ENCODE data around the gene WDR5. TPM values are rescaled to one million over a fixed set of nuclear protein-coding genes. Genes with fewer than 3 reads are reported as not detected.

The WDR5 gene
- total and polyA plus RNA-seq, 9 donors = 8.7 to 33.5 (median 28.4) TPM

DNA sequence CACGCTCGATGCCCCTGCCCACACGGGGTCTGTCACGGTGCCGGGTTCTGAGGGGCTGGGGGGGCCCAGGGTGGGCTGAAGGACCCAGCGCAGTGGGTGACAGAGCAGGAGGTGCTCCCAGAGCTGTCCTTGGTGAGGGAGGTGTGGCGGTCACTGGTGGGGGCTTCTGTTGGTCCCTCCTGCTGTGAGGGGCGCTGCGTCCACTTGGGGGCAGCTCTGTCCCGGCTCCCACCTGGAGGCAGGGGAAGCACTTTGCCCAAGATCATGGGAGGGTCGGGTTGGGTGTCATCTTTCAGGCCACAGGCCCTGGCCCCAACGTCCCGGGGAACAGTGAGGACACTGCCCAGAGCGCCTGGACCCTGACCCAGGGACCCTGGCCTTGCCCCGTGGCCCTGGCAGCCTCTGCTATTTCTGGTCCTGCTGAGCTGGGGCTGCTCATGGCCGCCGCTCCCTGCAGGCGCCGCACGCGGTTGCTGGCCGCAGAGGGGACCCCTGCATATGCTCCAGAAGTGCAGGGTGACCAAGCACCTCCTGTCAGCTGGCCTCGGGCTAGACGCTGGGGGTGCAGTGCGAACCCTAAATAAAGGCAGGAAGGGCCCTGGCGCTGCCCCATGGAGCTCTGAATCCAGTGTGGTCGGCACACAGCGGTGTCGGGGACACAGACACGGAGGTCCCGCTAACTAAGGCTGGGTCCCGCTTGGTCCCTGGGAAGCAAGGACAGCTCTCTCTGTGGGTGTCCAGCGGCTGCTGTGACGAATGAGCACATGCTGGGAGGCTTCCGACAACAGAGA lies 40.1 kb downstream of the WDR5 start:
- H3K27me3 ChIP-seq = no peaks in the 10 kb centered on the region
- no peaks in the 10 kb centered on the region for H3K9me3 ChIP-seq
- TF ChIP-seq, protein P1, sequence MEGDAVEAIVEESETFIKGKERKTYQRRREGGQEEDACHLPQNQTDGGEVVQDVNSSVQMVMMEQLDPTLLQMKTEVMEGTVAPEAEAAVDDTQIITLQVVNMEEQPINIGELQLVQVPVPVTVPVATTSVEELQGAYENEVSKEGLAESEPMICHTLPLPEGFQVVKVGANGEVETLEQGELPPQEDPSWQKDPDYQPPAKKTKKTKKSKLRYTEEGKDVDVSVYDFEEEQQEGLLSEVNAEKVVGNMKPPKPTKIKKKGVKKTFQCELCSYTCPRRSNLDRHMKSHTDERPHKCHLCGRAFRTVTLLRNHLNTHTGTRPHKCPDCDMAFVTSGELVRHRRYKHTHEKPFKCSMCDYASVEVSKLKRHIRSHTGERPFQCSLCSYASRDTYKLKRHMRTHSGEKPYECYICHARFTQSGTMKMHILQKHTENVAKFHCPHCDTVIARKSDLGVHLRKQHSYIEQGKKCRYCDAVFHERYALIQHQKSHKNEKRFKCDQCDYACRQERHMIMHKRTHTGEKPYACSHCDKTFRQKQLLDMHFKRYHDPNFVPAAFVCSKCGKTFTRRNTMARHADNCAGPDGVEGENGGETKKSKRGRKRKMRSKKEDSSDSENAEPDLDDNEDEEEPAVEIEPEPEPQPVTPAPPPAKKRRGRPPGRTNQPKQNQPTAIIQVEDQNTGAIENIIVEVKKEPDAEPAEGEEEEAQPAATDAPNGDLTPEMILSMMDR (IDR thresholded peaks at IDR 0.05) = peak in 2 of 3 donors; percentile 41 to 44
- no peak for TF ChIP-seq POLR2A (IDR thresholded peaks at IDR 0.05)
- no peak for TF ChIP-seq EP300 (IDR thresholded peaks at IDR 0.05)
- H3K4me3 ChIP-seq = no peak overlapping the region
- H3K4me1 ChIP-seq (ENCODE audit: insufficient read depth) = peaks cover 31% of the 10 kb centered on the region
- peak in 3 of 5 donors; percentile 61 to 71 (median 64) for DNase-seq
- no peak overlapping the region for H3K27ac ChIP-seq
- intact Hi-C loops (cut with DNase I) = loop anchor here in 2 of 4 donors (10.0 kb wide), 2 partner anchors 469 to 559 kb away; partner anchors contain the start of gene COL5A1 (in 2 of the 2)
- 20 to 42% (median 32%) methylated on average over 28 to 35 of the region's 35 CpGs for WGBS, 3 donors
- H3K36me3 ChIP-seq = no peaks in the 10 kb centered on the region

DNA sequence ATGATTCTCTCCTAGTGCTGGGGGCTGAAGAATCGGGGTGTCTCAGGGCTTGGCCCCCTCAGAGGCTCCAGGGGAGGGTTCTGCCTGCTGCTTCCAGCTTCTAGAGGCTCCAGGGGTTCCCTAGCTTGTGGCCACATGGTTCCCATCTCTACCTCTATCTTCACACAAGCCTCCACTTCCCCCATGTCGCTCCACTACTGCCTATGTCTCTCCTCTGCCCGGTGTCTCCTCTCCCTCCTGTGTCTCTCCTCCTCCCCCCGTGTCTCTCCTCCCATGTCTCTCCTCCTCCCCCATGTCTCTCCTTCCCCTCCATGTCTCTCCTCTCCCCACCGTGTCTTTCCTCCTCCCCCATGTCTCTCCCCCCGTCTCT lies 40.7 kb downstream of the WDR5 start:
- intact Hi-C loops (cut with DNase I) = loop anchor here in 2 of 4 donors (10.0 kb wide), 2 partner anchors 468 to 558 kb away; partner anchors contain the start of gene COL5A1 (in 2 of the 2)

DNA sequence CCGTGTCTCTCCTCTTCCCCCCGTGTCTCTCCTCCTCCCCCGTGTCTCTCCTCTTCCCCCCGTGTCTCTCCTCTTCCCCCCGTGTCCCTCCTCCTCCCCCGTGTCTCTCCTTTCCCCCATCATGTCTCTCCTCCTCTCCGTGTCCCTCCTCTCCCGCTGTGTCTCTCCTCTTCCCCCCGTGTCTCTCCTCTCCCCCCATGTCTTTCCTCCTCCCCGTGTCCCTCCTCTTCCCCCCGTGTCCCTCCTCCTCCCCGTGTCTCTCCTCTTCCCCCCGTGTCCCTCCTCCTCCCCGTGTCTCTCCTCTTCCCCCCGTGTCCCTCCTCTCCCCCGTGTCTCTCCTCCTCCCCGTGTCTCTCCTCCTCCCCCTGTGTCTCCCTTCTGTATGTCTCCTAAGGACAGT lies 41.3 kb downstream of the WDR5 start:
- no peak for DNase-seq
- H3K4me3 ChIP-seq = no peak overlapping the region
- H3K36me3 ChIP-seq = no peaks in the 10 kb centered on the region
- TF ChIP-seq EP300 (IDR thresholded peaks at IDR 0.05) (no peak), POLR2A (IDR thresholded peaks at IDR 0.05) (no peak)
- TF ChIP-seq, protein P1 (IDR thresholded peaks at IDR 0.05) = no peak
- intact Hi-C loops (cut with DNase I) = loop anchor here in 2 of 4 donors (10.0 kb wide), 2 partner anchors 468 to 558 kb away; partner anchors contain the start of gene COL5A1 (in 2 of the 2)
- no peaks in the 10 kb centered on the region for H3K27me3 ChIP-seq
- WGBS, 3 donors = 43 to 100% (median 50%) methylated on average over 1 to 17 of the region's 17 CpGs
- H3K9me3 ChIP-seq = no peaks in the 10 kb centered on the region
- peaks cover 31% of the 10 kb centered on the region for H3K4me1 ChIP-seq (ENCODE audit: insufficient read depth)
- H3K27ac ChIP-seq = no peak overlapping the region

More for the DNA sequence above, 40.7 kb downstream of the WDR5 start:
- DNase-seq = no peak
- Histone ChIP-seq H3K9me3 (no peaks in the 10 kb centered on the region), H3K4me1 (ENCODE audit: insufficient read depth) (peaks cover 31% of the 10 kb centered on the region), H3K27ac (no peak overlapping the region), H3K4me3 (no peak overlapping the region), H3K36me3 (no peaks in the 10 kb centered on the region), H3K27me3 (no peaks in the 10 kb centered on the region)
- TF ChIP-seq EP300 (IDR thresholded peaks at IDR 0.05) (no peak), POLR2A (IDR thresholded peaks at IDR 0.05) (no peak)
- TF ChIP-seq, protein P1 (IDR thresholded peaks at IDR 0.05) = no peak
- 22 to 46% (median 29%) methylated on average over 6 of the region's 6 CpGs for WGBS, 3 donors

DNA sequence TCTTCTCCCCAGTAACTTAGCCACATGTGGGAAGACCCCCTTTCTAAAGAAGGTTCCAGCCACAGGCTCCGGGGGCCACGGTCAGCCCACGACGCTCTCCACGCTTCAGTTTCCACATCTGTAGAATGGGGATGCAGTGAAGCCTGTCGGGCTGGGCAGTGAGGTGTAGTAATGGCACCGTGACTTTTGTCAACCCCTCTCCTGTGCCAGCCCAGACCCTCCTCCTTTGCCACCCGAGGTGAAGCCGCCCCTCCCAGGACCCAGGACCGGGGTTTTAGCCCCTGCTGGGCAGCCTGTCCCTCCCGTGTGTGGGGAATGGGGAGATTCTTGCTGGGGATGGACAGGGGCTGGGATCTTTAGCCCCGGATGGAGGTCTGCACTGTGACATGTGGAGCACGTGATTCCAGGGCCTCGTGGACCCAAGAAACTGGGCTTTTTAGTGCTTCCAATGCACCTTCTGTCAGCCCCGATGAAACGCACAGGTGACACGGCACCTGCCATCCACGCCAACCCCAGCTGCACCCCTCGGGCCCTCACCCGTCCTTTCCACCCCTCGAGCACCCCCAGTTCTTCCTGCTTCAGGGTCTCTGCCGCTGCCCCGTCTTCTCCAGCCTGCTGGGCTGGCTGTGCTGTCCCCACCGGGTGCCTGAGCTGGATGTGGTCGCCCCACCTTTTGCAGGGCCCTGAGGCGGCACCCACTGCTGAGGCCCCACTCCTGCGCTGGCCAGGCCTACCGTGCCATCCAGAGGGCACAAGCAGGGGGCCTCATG lies 41.9 kb downstream of the WDR5 start:
- H3K4me1 ChIP-seq (ENCODE audit: insufficient read depth) = peaks cover 25% of the 10 kb centered on the region
- DNase-seq = peak in 4 of 5 donors; percentile 12 to 50 (median 39)
- WGBS, 3 donors = 89 to 92% (median 90%) methylated on average over 25 to 28 of the region's 28 CpGs
- no peak overlapping the region for H3K4me3 ChIP-seq
- H3K36me3 ChIP-seq = no peaks in the 10 kb centered on the region
- no peaks in the 10 kb centered on the region for H3K27me3 ChIP-seq
- intact Hi-C loops (cut with DNase I) = loop anchor here in 2 of 4 donors (10.0 kb wide), 2 partner anchors 467 to 557 kb away; partner anchors contain the start of gene COL5A1 (in 2 of the 2)
- peak overlapping the region in 1 of 2 donors; percentile 69 for H3K27ac ChIP-seq
- no peaks in the 10 kb centered on the region for H3K9me3 ChIP-seq
- TF ChIP-seq, protein P1 (IDR thresholded peaks at IDR 0.05) = no peak
- TF ChIP-seq POLR2A (IDR thresholded peaks at IDR 0.05) (no peak), EP300 (IDR thresholded peaks at IDR 0.05) (no peak)

Measured in ovary (tissue), 9 donors.